Renal cortical epithelial cell (primary cell): Measurements from ENCODE around the gene TCAP. TPM values are rescaled to one million over a fixed set of nuclear protein-coding genes. Genes with fewer than 3 reads are reported as not detected.
A peak's percentile ranks its signal among the peaks of the same experiment; 100 is the strongest.

Source experiments
- DNase-seq: peaks from one replicate; pipeline ENCODE4 v3.0.0-alpha.2; 2011; ENCODE audit warnings: low read depth
- total RNA-seq: library from RNA; depleted of rRNA; stranded (reverse); fragments of >200 nt; gene quantifications from 2 replicates; pipeline ENCODE4 v1.2.3, GENCODE V29; 2014

TCAP gene
- total RNA-seq, 1 donor from 2014 or later, result 0.25 TPM

GRCh38 chr17:39666601-39667261, 1.6 kb downstream of the TCAP start:
- DNase-seq, result no peak

GRCh38 chr17:39667262-39667944, 2.3 kb downstream of the TCAP start:
- DNase-seq, result no peak

- no peak for DNase-seq
Observed at GRCh38 chr17:39667945-39668924, 3.1 kb downstream of the TCAP start, which contains the start of gene PNMT. TSS of gene PNMT (plus strand) at chr17:39668453. CDS start at chr17:39668476, 23 bp downstream.

- DNase-seq, result no peak
Observed at GRCh38 chr17:39669897-39670735, 5.0 kb downstream of the TCAP start.

- no peak for DNase-seq
Observed at GRCh38 chr17:39670746-39671145, 5.6 kb downstream of the TCAP start.

GRCh38 chr17:39671651-39672521, 6.7 kb downstream of the TCAP start:
- DNase-seq, result no peak

GRCh38 chr17:39672522-39673334, 7.6 kb downstream of the TCAP start:
- DNase-seq, result no peak

GRCh38 chr17:39673335-39674081, 8.4 kb downstream of the TCAP start:
- no peak for DNase-seq

GRCh38 chr17:39674179-39674578, 9.0 kb downstream of the TCAP start:
- no peak for DNase-seq

GRCh38 chr17:39674702-39675389, 9.7 kb downstream of the TCAP start:
- DNase-seq, result peak; percentile 56

GRCh38 chr17:39675390-39676082, 10.4 kb downstream of the TCAP start:
- DNase-seq, result no peak

GRCh38 chr17:39676198-39676819, 11.2 kb downstream of the TCAP start:
- DNase-seq, result peak; percentile 66

GRCh38 chr17:39677072-39677471, 11.9 kb downstream of the TCAP start:
- DNase-seq, result no peak

GRCh38 chr17:39677542-39678339, 12.6 kb downstream of the TCAP start:
- DNase-seq, result peak; percentile 59

- DNase-seq, result no peak
Observed at GRCh38 chr17:39678340-39679116, 13.4 kb downstream of the TCAP start.
